HCT116 (cell line): ENCODE data around the gene RAPGEF3. TPM values are rescaled to one million over a fixed set of nuclear protein-coding genes. Genes with fewer than 3 reads are reported as not detected.

ENCODE experiments used
- ATAC-seq: fragments of 200-7000 bp; cut with Tn5 transposase; 2 replicates; pipeline ENCODE4 v1.9.1; 2020; ENCODE audit warnings: mild to moderate bottlenecking, moderate library complexity
- BruUV-seq: library from RNA; stranded (reverse); fragments of 400-500 nt; replicated peaks from 2 replicates; lab custom pipeline; 2021; lab: Mats Ljungman, UMichigan
- CTCF ChIA-PET: fragments of 300-600 bp; sonication (Branson Sonifier 250); formaldehyde crosslinking; loops from one replicate; lab custom pipeline; 2021; ENCODE audit warnings: antibody characterized with exemption; lab: Charles Lee
- POLR2A ChIA-PET: fragments of 300-600, 350-600 bp; sonication (Branson Sonifier 250); formaldehyde crosslinking; loops from one replicate; lab custom pipeline; 2021; ENCODE audit warnings: antibody characterized with exemption; lab: Charles Lee
- RAD21 ChIA-PET, 2 experiments: fragments of 300-600 bp; sonication (Branson Sonifier 250); formaldehyde crosslinking; loops; one replicate each; lab custom pipeline; 2023; ENCODE audit warnings: low total read pairs in 2 of 2; ENCODE audit not compliant: uncharacterized antibody in 2 of 2, unreplicated experiment in 2 of 2, low non-redundant PET in 1 of 2; lab: Charles Lee
- DNase-seq: peaks from one replicate; pipeline ENCODE4 v3.0.0-alpha.2; 2010; ENCODE audit warnings: low read depth, low spot score
- H2AFZ ChIP-seq: fragments of 200-600 bp; shearing (Covaris generic), sonication (generic); 2 replicates; pipeline ENCODE4 v1.6.1; 2017; ENCODE audit warnings: low read depth, mixed run types, mixed read lengths, antibody characterized with exemption, low read length; ENCODE audit not compliant: poor library complexity, severe bottlenecking
- H3K27ac ChIP-seq: 2 replicates; pipeline ENCODE4 v1.5.1; 2012; ENCODE audit warnings: low read depth, low read length
- H3K27me3 ChIP-seq: fragments of 200-600 bp; sonication (generic); 2 replicates; pipeline ENCODE4 v1.6.1; 2016; ENCODE audit warnings: mixed run types, low read length, mixed read lengths; ENCODE audit not compliant: insufficient read depth
- H3K36me3 ChIP-seq, 2 experiments: fragments of 200-500 bp in 1 of 2; fragments of 200-600 bp in 1 of 2; sonication (Bioruptor generic) in 1 of 2; sonication (generic) in 1 of 2; 2 replicates each; pipeline versions ENCODE4 v1.5.1 to v1.6.1; 2014 to 2016; ENCODE audit warnings: low read length in 2 of 2, inconsistent platforms in 1 of 2, mixed read lengths in 1 of 2, mixed run types in 1 of 2; ENCODE audit not compliant: insufficient read depth in 2 of 2, control insufficient read depth in 1 of 2
- H3K4me1 ChIP-seq, 2 experiments: fragments of 200-600 bp in 1 of 2; sonication (generic) in 1 of 2; 2 replicates each; pipeline versions ENCODE4 v1.5.1 to v1.6.1; 2012 to 2017; ENCODE audit warnings: low read length in 2 of 2, inconsistent platforms in 1 of 2, mild to moderate bottlenecking in 1 of 2, mixed read lengths in 1 of 2, mixed run types in 1 of 2, moderate library complexity in 1 of 2; ENCODE audit not compliant: insufficient read depth in 2 of 2, control insufficient read depth in 1 of 2
- H3K4me2 ChIP-seq: fragments of 200-600 bp; sonication (generic); 2 replicates; pipeline ENCODE4 v1.6.1; 2017; ENCODE audit warnings: mixed run types, low read length, mixed read lengths
- H3K4me3 ChIP-seq, 2 experiments: fragments of 200-600 bp in 1 of 2; sonication (generic) in 1 of 2; replicated peaks in 1 of 2; 2 replicates each; pipeline ENCODE4 v1.5.1; 2011 to 2016; ENCODE audit warnings: low read length in 2 of 2, control low read depth in 1 of 2, low read depth in 1 of 2, mild to moderate bottlenecking in 1 of 2, mixed read lengths in 1 of 2, mixed run types in 1 of 2
- H3K79me2 ChIP-seq: fragments of 200-600 bp; sonication (generic); 2 replicates; pipeline ENCODE4 v1.6.1; 2017; ENCODE audit warnings: mild to moderate bottlenecking, mixed run types, low read length, moderate library complexity, mixed read lengths; ENCODE audit not compliant: insufficient read depth
- H3K9ac ChIP-seq: fragments of 200-600 bp; sonication (generic); 2 replicates; pipeline ENCODE4 v1.6.1; 2016; ENCODE audit warnings: low read length, mixed read lengths
- H3K9me2 ChIP-seq: fragments of 200-600 bp; sonication (generic), shearing (Covaris generic); 2 replicates; pipeline ENCODE4 v1.6.1; 2017; ENCODE audit warnings: mixed run types, mild to moderate bottlenecking, moderate library complexity; ENCODE audit not compliant: insufficient read depth
- H3K9me3 ChIP-seq, 2 experiments: fragments of 200-500 bp in 1 of 2; fragments of 200-600 bp in 1 of 2; sonication (Bioruptor generic) in 1 of 2; sonication (generic) in 1 of 2; 2 replicates each; pipeline ENCODE4 v1.6.1; 2014 to 2017; ENCODE audit warnings: low read length in 2 of 2, mixed read lengths in 2 of 2, inconsistent platforms in 1 of 2, low read depth in 1 of 2, mild to moderate bottlenecking in 1 of 2, mixed run types in 1 of 2, moderate library complexity in 1 of 2; ENCODE audit not compliant: control insufficient read depth in 1 of 2, insufficient read depth in 1 of 2
- H4K20me1 ChIP-seq: fragments of 200-600 bp; sonication (generic), shearing (Covaris generic); 2 replicates; pipeline ENCODE4 v1.6.1; 2017; ENCODE audit warnings: mixed run types, mild to moderate bottlenecking, moderate library complexity; ENCODE audit not compliant: insufficient read depth
- ATF3 ChIP-seq: IDR thresholded peaks from 2 replicates; pipeline ENCODE4 v1.6.1; 2012
- CEBPB ChIP-seq: IDR thresholded peaks from 2 replicates; pipeline ENCODE4 v1.6.1; 2012; ENCODE audit warnings: low read depth
- ELF1 ChIP-seq: IDR thresholded peaks from 2 replicates; pipeline ENCODE4 v1.6.1; 2012; ENCODE audit warnings: low read depth, borderline replicate concordance
- EZH2 ChIP-seq: fragments of 200-600 bp; sonication (generic); IDR thresholded peaks from 2 replicates; pipeline ENCODE4 v1.6.1; 2017; ENCODE audit warnings: antibody characterized with exemption, mixed run types
- EZH2phosphoT487 ChIP-seq: fragments of 200-600 bp; IDR thresholded peaks from 2 replicates; pipeline ENCODE4 v1.6.1; 2018; ENCODE audit warnings: antibody characterized with exemption, borderline replicate concordance
- TCF7L2 ChIP-seq: IDR thresholded peaks from 2 replicates; pipeline ENCODE4 v1.7.0; 2011; ENCODE audit warnings: borderline replicate concordance, inconsistent platforms; ENCODE audit not compliant: insufficient read depth, insufficient read length; ENCODE audit errors: extremely low read depth
- YY1 ChIP-seq: IDR thresholded peaks from 2 replicates; pipeline ENCODE4 v1.6.1; 2011; ENCODE audit warnings: low read length, low read depth, moderate library complexity, mild to moderate bottlenecking; ENCODE audit not compliant: insufficient replicate concordance; ENCODE audit errors: extremely low read depth
- ZBTB33 ChIP-seq: IDR thresholded peaks from 2 replicates; pipeline ENCODE4 v1.6.1; 2011; ENCODE audit warnings: mild to moderate bottlenecking, low read length, moderate library complexity; ENCODE audit not compliant: insufficient replicate concordance; ENCODE audit errors: extremely low read depth
- ZFX ChIP-seq: fragments of 450-650 bp; IDR thresholded peaks from 2 replicates; pipeline ENCODE4 v1.6.1; 2017
- intact Hi-C: fragments of 100-400 bp; cut with micrococcal nuclease; formaldehyde crosslinking; loops from 2 replicates; pipeline ENCODE4 v1.10.0; 2022
- total RNA-seq: library from RNA; stranded (reverse); gene quantifications from one replicate; pipeline ENCODE4 v1.2.1, GENCODE V29; 2021; ENCODE audit not compliant: unreplicated experiment

RAPGEF3 gene
- total RNA-seq, 1 experiment from 2014 or later: 1.8 TPM

- no peak overlapping the region for H3K4me2 ChIP-seq
- no peak overlapping the region for H3K4me3 ChIP-seq
- H3K79me2 ChIP-seq: no peaks in the 10 kb centered on the region
- ATAC-seq: no peak
- H3K9me2 ChIP-seq: no peaks in the 10 kb centered on the region
- no peaks in the 10 kb centered on the region for H3K36me3 ChIP-seq
- BruUV-seq: no TSS peak
- H3K9me3 ChIP-seq: no peaks in the 10 kb centered on the region
- ChIA-PET POLR2A (interaction anchor here (0.8 kb wide), 1 partner anchor 20 kb away, joined by 5 read pairs; no protein-coding TSS in a partner anchor), CTCF (interaction anchor here (0.7 to 1.3 kb wide), 2 partner anchors 20 to 21 kb away, joined by 3 read pairs; no protein-coding TSS in a partner anchor), RAD21 (no interaction called here)
- intact Hi-C loops: no loop called here
- peaks cover 12 to 26% of the 10 kb centered on the region in 2 experiments for H3K4me1 ChIP-seq
- no peak for TF ChIP-seq YY1
- no peak for TF ChIP-seq EZH2
- no peak for TF ChIP-seq ZFX
- no peak for TF ChIP-seq CEBPB
- TF ChIP-seq EZH2phosphoT487: no peak
- TF ChIP-seq ZBTB33: no peak
- TF ChIP-seq TCF7L2: no peak
- TF ChIP-seq ATF3: no peak
- TF ChIP-seq ELF1: no peak
- no peak for DNase-seq
- no peak overlapping the region for H2AFZ ChIP-seq
- no peak overlapping the region for H3K27ac ChIP-seq
- H4K20me1 ChIP-seq: no peaks in the 10 kb centered on the region
- no peaks in the 10 kb centered on the region for H3K27me3 ChIP-seq
- no peak overlapping the region for H3K9ac ChIP-seq
Observed at GRCh38 chr12:47763481-47764346, 5.0 kb upstream of the RAPGEF3 start.
